HG02870 (cell line): Measurements from ENCODE around the gene OCLN.
"Not testable (repeated sequence)": the region's sequence is repeated elsewhere in the genome, so short reads cannot be mapped to it uniquely, and the experiment has no call there.

ENCODE experiments used
- ATAC-seq: cut with Tn5 transposase; IDR thresholded peaks from one replicate; pipeline ENCODE4 v1.9.1; 2021; ENCODE audit warnings: mild to moderate bottlenecking, moderate library complexity; ENCODE audit not compliant: unreplicated experiment

The OCLN gene, protein sequence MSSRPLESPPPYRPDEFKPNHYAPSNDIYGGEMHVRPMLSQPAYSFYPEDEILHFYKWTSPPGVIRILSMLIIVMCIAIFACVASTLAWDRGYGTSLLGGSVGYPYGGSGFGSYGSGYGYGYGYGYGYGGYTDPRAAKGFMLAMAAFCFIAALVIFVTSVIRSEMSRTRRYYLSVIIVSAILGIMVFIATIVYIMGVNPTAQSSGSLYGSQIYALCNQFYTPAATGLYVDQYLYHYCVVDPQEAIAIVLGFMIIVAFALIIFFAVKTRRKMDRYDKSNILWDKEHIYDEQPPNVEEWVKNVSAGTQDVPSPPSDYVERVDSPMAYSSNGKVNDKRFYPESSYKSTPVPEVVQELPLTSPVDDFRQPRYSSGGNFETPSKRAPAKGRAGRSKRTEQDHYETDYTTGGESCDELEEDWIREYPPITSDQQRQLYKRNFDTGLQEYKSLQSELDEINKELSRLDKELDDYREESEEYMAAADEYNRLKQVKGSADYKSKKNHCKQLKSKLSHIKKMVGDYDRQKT

DNA sequence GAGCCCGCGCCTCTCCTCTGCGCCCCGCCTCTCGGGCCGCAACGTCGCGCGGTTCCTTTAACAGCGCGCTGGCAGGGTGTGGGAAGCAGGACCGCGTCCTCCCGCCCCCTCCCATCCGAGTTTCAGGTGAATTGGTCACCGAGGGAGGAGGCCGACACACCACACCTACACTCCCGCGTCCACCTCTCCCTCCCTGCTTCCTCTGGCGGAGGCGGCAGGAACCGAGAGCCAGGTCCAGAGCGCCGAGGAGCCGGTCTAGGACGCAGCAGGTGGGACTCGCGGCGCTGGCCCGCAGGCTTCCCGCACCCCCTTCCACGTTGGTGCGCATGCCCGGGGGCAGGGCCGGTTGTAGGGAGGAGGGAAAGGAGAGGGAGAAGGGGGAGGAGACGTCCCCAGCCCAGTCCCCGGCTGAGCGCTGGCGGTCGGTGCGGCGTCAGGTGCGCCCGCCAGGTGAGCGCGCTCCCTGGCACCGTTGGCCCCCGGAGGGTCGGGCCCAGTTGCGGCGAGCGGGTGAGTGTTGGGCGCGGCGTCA lies at the start of gene OCLN:
OCLN (plus strand) TSS at position 400 of the 532 bp plus-strand sequence. CDS start 11,455 bp downstream, outside the sequence.
- ATAC-seq = peak; percentile 68

DNA sequence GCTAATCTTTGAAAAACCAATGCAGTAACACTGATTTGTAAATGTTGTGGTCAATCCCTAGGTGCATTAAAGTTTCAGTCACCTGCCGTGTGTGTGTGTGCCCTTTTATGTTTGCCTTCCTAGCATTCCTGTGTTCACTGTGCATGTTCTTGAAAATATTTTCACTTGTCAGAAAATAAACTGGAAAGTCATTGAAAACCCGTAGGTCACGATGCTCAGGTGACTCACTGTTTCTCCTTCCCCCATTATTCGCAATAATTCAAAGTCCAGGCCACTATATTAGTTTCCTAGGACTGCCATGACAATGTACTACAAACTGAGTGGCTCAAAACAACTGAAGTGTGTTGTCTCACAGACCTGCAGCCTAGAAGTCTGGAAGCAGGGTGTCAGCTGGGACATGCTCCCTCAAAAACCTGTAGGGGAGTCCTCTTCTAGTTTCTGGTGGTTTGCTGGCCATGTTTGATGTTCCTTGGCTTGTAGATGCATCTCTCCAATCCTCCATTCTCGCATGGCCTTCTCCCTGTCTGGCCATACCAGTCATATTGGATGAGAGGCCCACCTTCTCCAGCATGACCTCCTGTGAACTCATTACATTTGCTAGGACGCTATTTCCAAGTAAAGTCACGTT lies 48.3 kb upstream of the OCLN start:
- ATAC-seq = no peak

DNA sequence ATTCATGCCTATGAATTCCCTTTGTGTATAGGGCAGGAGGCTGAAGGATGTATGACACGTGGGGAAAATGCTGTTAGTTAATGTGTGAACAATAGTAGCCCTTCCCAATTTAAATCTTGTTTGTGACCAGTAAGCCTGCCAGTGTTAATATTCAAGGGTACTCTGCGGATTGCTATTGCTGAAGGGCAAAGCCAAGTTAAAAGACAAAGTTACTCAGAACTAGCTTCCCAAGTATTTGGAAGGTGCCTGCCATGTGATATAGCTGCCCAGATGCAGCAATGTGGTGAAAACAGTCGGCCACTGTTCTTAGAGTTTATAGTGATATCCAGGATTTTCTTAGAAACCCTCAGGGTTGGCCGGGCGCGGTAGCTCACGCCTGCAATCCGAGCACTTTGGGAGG lies 43.1 kb upstream of the OCLN start:
- ATAC-seq = no peak

DNA sequence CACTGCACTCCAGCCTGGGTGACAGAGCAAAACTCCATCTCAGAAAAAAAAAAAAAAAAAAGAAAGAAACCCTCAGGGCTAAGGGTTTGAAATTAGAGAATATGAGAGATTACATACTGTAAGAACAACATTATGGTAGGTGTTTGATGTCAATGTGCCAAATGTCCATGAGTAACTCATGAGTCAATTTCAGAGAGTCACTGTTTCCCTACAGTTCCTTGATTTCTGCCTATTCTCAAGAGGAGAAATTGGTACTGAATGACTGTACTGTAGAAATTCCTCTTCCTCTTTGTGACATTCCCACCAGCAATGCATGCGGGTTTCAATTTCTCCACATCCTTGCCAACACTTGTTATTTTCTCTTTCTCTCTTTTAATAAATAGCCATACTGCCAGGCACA lies 42.5 kb upstream of the OCLN start:
- ATAC-seq = no peak

DNA sequence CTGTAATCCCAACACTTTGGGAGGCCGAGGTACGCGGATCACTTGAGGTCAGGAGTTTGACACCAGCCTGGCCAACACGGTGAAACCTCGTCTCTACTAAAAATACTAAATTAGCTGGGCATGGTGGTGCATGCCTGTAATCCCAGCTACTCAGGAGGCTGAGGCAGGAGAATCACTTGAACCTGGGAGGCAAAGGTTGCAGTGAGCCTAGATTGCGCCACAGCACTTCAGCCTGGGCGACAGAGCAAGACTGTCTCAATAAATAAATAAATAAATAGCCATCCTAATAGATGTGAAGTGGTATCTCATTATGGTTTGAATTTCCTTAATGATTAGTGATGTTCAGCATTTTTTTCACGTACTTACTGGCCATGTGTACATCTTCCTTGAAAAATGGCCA lies 42.1 kb upstream of the OCLN start:
- ATAC-seq = not testable (repeated sequence)

DNA sequence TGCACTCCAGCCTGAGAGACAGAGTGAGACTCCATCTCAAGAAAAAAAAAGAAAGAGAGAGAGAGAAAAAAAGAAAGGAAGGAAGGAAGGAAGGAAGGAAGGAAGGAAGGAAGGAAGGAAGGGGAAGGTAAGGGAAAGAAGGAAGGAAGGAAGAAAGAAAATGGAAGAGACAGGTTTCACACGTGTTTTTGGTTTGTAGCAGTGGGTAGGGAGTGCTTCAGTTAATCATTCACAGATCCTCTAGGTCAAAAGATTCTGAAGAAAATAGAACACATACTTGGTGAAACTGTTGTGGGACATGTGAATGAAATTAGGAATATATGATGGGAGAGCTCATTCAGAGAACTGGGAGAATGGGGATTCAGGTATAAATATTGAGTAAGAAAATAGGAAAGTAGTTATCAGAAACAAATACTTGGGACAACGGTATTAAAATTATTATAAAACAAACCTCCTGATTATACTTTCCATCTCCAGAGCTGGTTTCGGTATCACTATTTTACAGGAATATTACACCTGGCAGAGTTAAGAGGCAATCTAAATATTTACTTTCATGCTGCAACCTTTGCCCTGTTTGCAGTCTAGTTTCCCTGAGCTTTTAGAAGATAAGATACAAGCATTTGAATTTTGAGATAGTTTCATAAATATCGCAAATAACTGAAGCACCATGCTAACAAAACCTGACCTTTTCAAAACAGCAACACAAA lies 40.5 kb upstream of the OCLN start:
- ATAC-seq = no peak

DNA sequence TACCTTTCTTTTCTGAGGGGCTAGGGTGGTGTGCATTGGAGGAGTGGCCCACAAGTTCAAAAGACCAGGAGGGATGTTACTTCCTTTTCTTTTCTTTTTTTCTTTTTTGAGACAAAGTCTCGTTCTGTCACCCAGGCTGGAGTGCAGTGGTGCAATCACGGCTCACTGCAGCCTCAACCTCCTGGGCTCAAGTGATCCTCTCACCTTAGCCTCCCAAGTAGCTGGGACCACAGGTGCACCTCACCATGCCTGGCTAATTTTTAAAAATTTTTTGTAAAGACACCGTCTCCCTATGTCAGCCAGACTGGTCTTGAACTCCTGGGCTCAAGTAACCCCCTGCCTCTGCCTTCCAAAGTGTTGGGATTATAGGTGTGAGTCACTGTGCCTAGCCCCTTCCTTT lies 39.1 kb upstream of the OCLN start:
- not testable (repeated sequence) for ATAC-seq

DNA sequence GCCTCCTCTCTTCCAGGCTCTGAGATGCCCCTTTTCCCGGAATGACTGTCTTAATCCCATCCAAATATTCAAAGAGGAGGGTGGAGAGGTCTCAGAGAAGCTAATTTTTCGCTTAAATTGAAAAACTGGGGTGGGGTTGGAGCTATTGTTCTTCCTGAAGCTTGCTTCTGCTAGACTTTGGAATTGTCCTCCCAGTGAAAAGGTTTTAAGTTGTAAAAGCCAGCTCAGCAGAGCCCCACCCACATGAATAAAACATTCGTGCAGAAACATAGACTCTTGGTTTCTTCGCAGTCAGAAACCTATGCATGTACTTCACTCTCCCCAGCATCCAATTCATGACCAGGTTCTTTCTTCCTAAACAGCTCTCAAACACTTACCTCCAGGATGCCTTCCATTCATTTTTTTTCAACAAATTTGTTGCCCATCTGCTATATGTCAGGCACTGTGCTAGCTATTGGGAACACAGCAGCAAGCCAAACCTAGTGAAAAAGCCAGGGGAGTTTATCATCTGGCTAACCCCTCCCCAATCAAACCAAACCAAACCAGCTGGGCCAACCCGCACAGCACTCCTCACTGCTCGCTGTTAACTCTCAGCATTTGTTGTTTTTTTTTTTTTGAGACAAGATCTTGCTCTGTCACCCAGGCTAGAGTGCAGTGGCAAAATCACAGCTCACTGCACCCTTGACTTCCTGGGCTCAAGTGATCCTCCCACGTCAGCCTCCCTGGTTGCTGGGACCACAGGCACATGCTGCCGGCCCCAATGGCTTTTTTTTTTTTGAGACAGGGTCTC lies 37.9 kb upstream of the OCLN start:
- no peak for ATAC-seq

DNA sequence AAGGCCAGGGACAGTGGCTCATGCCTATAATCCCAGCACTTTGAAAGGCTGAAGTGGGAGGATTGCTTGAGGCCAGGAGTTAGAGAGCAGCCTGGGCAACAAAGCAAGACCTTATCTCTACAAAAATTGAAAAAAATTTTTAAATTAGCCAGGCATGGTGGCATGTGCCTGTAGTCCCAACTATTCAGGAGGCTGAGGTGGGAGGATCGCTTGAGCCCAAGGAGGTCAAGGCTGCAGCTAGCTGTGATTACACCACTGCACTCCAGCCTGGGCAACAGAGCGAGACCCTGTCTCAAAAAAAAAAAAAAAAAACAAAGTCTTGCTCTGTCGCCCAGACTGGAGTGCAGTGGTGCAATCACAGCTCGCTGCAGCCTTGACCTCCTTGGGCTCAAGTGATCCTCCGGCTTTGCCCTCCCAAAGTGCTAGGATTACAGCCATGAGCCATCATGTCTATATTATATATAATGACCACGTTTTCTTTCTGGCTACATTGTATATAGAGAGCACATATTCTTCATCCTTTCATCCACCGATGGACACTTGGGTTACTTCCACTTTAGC lies 37.1 kb upstream of the OCLN start:
- ATAC-seq = not testable (repeated sequence)

DNA sequence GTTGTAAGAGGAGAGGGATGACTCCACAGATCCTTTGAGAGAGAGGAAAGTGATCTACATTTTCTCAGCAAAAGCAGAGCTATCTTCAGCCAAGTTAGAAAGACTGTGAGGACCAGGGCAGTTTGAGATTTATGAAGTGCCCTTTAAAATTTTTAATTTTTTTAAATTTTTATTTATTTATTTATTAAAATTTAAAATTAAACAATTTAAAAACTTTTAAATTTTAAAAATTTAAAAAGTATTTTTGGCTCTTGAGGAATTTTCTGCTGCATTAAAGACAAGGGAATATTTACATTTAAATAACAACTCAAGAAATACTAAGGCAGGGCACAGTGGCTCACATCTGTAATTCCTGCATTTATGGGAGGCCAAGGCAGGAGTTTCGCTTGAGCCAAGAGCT lies 30.4 kb upstream of the OCLN start:
- ATAC-seq = no peak

DNA sequence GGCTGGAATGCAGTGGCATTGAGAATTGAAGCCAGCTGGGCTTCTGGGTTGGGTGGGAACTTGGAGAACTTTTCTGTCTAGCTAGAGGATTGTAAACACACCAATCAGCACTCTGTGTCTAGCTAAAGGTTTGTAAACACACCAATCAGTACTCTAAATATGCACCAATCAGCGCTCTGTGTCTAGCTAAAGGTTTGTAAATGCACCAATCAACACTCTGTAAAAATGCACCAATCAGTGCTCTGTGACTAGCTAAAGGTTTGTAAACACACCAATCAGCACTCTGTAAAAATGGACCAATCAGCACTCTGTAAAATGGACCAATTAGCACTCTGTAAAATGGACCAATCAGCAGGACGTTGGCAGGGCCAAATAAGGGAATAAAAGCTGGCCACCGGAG lies 26.2 kb upstream of the OCLN start:
- ATAC-seq = not testable (repeated sequence)

DNA sequence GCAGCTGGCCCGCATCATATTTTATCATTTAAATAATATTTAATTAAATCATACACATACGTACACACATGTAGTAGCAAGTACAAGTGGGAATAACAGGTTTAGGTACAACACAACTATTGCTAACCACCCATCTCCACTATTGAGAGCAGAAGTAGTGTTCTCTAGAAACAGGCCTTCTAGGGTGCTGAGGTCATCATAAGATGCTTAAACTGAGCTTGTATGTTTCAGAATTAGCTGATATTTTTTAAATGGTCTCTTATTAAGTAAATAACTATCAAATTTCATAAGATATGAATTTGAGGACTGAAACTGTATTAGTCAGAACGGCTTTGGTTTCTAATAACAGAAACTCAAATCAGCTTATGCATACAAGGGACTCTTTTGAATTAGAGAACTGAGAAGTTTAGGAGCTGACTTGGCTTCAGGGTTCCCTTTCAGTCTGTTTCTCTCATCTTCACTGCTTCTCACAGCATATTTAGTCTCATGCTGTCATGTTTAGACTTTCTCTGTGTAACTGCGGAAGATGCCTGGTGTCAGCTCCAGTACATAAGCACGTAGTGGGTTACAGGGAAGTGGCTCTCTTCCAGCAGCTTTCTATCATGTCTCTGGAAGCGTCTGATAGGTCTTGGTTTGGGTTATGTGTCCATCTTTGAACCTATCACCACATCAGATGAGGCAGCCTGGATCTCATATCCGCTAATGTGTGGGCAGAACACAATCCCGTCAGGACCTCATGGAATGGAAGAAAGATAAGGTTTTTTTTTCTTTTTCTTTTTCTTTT lies 25.0 kb upstream of the OCLN start:
- peak; percentile 94 for ATAC-seq

DNA sequence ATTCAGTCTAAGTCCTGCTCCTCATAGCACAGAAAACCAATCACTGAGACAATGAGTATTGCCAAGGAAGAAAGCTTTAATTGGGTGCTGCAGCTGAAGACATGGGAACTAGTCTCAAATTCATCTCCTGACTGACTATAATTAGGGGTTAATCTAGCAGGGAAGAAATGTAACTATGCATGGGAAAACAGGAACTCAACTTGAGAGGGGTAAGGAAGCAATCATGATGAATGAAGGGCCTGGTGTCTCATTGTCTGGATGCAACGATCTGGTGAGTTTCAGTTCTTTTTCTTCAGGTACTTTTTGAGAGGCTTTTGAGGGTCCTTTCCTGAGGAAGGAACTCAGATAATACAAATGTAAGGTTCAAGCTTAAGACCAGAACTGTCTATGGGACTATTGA lies 24.0 kb upstream of the OCLN start:
- ATAC-seq = no peak

DNA sequence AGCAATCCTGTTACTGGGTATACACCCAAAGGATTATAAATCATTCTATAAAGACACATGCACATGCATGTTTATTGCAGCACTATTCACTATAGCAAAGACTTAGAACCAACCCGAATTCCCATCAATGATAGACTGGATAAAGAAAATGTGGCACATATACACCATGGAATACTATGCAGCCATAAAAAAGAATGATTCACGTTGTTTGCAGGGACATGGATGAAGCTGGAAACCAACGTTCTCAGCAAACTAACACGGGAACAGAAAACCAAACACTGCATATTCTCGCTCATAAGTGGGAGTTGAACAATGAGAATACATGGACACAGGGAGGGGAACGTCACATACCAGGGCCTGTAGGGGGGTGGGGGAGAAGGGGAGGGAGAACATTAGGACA lies 21.1 kb upstream of the OCLN start:
- not testable (repeated sequence) for ATAC-seq

DNA sequence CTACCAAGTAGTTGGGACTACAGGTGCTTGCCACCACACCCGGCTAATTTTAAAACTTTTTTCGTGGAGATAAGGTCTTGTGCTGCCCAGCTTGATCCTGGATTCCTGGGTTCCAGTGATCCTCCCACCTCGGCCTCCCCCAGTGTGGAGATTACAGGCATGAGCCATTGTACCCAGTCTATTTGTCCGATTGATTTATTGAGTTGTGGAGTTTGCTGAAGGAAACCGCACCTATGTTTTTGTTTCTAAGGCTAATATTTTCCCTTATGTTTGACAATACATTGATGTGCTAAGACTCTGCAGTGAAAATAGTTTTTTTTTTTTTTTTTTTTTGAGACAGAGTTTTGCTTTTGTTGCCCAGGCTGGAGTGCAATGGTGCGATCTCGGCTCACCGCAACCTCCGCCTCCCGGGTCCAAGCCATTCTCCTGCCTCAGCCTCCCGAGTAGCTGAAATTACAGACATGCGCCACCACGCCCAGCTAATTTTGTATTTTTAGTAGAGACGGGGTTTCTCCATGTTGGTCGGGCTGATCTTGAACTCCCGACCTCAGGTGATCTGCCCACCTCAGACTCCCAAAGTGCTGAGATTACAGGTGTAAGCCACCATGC lies 20.0 kb upstream of the OCLN start:
- ATAC-seq = not testable (repeated sequence)

DNA sequence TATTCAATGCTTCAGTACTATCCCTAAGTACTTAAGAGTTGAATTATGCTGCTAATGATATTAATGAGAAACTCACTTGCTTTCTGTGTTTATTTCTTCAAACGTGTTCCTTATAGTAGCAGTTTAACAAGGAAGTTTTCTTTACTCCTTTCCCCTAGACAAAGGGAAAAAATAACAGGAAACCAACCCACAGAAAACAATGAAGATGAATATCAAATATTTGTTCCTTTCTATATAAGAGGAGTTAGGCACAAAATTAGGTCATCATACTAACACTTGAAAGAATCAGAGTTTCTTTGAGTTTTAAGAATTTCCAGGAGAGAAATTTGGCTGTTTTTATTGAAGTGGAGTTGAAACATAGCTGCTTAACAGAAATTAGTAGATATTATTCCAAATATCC lies 15.4 kb upstream of the OCLN start:
- ATAC-seq = no peak

DNA sequence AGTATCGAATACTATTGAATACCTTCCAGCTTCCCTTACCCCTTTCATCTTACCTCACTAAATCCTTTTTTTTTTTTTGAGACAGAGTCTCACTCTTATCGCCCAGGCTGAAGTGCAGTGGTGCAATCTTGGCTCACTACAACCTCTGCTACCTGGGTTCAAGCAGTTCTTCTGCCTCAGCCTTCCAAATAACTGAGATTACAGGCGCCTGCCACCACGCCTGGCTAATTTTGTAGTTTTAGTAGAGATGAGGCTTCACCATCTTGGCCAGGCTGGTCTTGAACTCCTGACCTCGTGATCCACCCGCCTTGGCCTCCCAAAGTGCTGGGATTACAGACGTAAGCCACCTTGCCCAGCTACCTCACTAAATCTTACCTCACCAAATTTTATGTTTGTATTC lies 14.3 kb upstream of the OCLN start:
- not testable (repeated sequence) for ATAC-seq

DNA sequence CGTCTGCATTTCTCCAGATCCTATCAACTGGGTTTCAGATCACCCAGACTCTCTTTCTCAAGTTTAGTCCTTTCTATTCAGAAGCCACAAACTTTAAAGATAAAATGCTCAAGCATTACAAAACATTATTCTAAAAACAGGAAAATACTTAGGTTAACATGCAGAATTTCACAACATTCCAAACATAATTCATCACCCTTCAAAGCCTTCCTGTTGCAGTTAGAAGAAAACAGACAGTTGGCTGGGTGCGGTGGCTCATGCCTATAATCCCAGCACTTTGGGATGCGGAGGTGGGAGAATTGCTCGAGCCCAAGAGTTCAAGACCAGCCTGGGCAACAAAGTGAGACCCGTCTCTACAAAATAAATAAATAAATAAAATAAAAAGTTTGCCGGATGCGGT lies 7.7 kb upstream of the OCLN start:
- ATAC-seq = no peak

DNA sequence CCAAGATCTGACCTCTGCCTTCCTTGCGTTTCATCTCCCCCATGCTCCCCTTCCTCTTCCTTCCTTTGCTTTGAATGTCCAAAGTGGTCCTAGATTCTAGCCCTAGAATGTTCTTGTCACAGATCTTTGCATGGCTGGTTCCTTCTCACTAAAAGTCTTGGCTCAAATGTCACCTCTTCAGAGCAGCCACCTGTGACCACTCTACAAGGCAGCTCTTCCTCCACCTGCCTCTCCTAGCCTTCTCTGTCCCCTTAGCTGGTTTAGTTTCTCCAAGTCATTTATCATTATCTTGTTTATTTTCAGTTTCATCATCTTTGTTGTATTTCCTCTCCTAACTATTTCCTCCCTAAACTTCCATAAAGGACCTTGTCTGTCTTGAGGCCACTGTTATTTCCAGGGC lies 7.1 kb upstream of the OCLN start:
- ATAC-seq = no peak
